Adrenal gland (tissue), 12 donors: ENCODE results near the gene RASA3. TPM values are rescaled to one million over a fixed set of nuclear protein-coding genes. Genes with fewer than 3 reads are reported as not detected.

Source experiments
- DNase-seq, 7 donors: peaks; one replicate each; pipeline ENCODE4 v3.0.0-alpha.2; 2019 to 2020
- H3K27ac ChIP-seq, 5 donors: fragments of 200-600 bp; sonication (generic) in 4 of 5; 1 replicate in 3 of 5; 2 replicates in 2 of 5; pipeline versions ENCODE4 v1.5.1 to v1.8.0; 2016 to 2020; ENCODE audit warnings: mild to moderate bottlenecking in 1 of 5
- H3K27me3 ChIP-seq: fragments of 200-600 bp; 2 replicates; pipeline ENCODE4 v1.8.0; 2021
- H3K36me3 ChIP-seq, 2 donors: fragments of 200-600 bp; replicated peaks in 1 of 2; 1 replicate in 1 of 2; 2 replicates in 1 of 2; pipeline versions ENCODE4 v1.5.1 to v1.8.0; 2018 to 2022
- H3K4me1 ChIP-seq, 2 donors: fragments of 200-600 bp; replicated peaks in 1 of 2; 1 replicate in 1 of 2; 2 replicates in 1 of 2; pipeline versions ENCODE4 v1.5.1 to v1.8.0; 2018 to 2021
- H3K4me3 ChIP-seq, 4 donors: fragments of 200-600 bp; sonication (generic) in 3 of 4; one replicate each; pipeline ENCODE4 v1.5.1; 2016 to 2018
- H3K9me3 ChIP-seq, 3 donors: fragments of 200-600 bp; sonication (generic) in 1 of 3; replicated peaks in 1 of 3; 1 replicate in 2 of 3; 2 replicates in 1 of 3; pipeline versions ENCODE4 v1.5.1 to v1.8.0; 2016 to 2021
- POLR2A ChIP-seq, 2 donors: fragments of 450-650 bp; IDR thresholded peaks; one replicate each; pipeline ENCODE4 v1.6.1; 2017; ENCODE audit warnings: antibody characterized with exemption in 2 of 2, mild to moderate bottlenecking in 2 of 2, moderate library complexity in 1 of 2
- WGBS, 4 donors: extraction: QIAGEN DNeasy Blood & Tissue Kit in 2 of 4; methylation state at CpG; one replicate each; pipeline versions ENCODE4 v1.1.5 to v1.1.7; 2013 to 2017; 5-methylcytosine and 5-hydroxymethylcytosine counted together
- intact Hi-C, 2 donors: fragments of 100-400 bp; cut with DNase I; formaldehyde crosslinking; loops; one replicate each; pipeline versions ENCODE4 v1.14.1 to v1.15.0; 2022 to 2023
- polyA plus RNA-seq, 3 donors: library from polyadenylated mRNA; stranded (reverse); fragments of 200-250 nt in 2 of 3; fragments of 350-450 nt in 1 of 3; fragmentation: Illumina TruSeq in 1 of 3; extraction: RNeasy Lipid Tissue Mini Kit (QIAGEN cat#74804) in 1 of 3; gene quantifications; one replicate each; pipeline ENCODE4 v1.2.3, GENCODE V29; 2013 to 2014
- total RNA-seq, 9 donors: library from RNA; depleted of rRNA in 4 of 9; stranded (reverse); fragments of >200 nt in 4 of 9; fragments of 120-200 nt in 1 of 9; fragmentation: NEBNext Ultra II Directional in 1 of 9; extraction: Animal tissue kit (Norgen Biotek cat#: 25700) in 1 of 9; gene quantifications; one replicate each; pipeline versions ENCODE4 v1.1.0 to v1.2.4, GENCODE V29; 2013 to 2023
- TF ChIP-seq, protein P1 (sequence below), 6 experiments: fragments of 450-650 bp in 4 of 6; fragments of 200-600 bp in 2 of 6; sonication (generic) in 1 of 6; IDR thresholded peaks; 1 replicate in 5 of 6; 2 replicates in 1 of 6; pipeline versions ENCODE4 v1.5.1 to v1.8.0; 2016 to 2021; ENCODE audit warnings: antibody characterized with exemption in 6 of 6, mild to moderate bottlenecking in 2 of 6, moderate library complexity in 1 of 6
- donor health status: healthy with polysubstance abuse.
- donor health status: Bipolar disorder and iron deficiency.
- donor health status: DM: yes; HTN: yes; CAD: no.
- donor health status: DM: no; HTN: no; CAD: no.
- donor health status: DM: no; HTN: no; CAD: no.
- donor health status: DM: yes; HTN: yes; CAD: no.

Gene RASA3
- total and polyA plus RNA-seq, 12 donors: 2.2 to 11.7 (median 7.3) TPM

DNA sequence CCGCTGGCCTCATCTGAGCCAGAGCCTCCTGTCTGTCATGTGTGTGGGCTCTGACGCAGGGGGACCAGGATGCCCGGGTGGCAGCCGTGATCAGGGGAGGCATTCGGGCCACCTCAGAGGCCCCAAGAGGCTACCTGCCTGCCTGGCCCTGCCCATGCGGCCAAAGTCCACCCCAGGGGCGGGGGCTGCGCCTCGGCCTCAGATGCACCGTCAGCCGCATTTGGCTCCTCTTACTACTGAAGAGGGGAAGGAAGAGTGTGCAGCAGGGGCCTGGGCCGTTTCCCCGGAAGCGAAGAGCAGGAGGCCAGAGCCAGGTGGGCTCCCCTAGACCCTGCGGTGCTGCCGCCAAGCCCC is 192.5 kb downstream of the RASA3 start:
- no peaks in the 10 kb centered on the region for H3K4me1 ChIP-seq
- no peaks in the 10 kb centered on the region for H3K9me3 ChIP-seq
- no peaks in the 10 kb centered on the region for H3K36me3 ChIP-seq
- no peak for DNase-seq
- no peak overlapping the region for H3K27ac ChIP-seq
- intact Hi-C loops: no loop called here
- H3K27me3 ChIP-seq: no peaks in the 10 kb centered on the region
- WGBS, 4 donors: 53 to 91% (median 82%) methylated on average over 4 to 16 of the region's 16 CpGs
- H3K4me3 ChIP-seq: no peak overlapping the region
- TF ChIP-seq POLR2A (IDR thresholded peaks at IDR 0.05): no peak
- TF ChIP-seq, protein P1, sequence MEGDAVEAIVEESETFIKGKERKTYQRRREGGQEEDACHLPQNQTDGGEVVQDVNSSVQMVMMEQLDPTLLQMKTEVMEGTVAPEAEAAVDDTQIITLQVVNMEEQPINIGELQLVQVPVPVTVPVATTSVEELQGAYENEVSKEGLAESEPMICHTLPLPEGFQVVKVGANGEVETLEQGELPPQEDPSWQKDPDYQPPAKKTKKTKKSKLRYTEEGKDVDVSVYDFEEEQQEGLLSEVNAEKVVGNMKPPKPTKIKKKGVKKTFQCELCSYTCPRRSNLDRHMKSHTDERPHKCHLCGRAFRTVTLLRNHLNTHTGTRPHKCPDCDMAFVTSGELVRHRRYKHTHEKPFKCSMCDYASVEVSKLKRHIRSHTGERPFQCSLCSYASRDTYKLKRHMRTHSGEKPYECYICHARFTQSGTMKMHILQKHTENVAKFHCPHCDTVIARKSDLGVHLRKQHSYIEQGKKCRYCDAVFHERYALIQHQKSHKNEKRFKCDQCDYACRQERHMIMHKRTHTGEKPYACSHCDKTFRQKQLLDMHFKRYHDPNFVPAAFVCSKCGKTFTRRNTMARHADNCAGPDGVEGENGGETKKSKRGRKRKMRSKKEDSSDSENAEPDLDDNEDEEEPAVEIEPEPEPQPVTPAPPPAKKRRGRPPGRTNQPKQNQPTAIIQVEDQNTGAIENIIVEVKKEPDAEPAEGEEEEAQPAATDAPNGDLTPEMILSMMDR (IDR thresholded peaks at IDR 0.05): no peak

DNA sequence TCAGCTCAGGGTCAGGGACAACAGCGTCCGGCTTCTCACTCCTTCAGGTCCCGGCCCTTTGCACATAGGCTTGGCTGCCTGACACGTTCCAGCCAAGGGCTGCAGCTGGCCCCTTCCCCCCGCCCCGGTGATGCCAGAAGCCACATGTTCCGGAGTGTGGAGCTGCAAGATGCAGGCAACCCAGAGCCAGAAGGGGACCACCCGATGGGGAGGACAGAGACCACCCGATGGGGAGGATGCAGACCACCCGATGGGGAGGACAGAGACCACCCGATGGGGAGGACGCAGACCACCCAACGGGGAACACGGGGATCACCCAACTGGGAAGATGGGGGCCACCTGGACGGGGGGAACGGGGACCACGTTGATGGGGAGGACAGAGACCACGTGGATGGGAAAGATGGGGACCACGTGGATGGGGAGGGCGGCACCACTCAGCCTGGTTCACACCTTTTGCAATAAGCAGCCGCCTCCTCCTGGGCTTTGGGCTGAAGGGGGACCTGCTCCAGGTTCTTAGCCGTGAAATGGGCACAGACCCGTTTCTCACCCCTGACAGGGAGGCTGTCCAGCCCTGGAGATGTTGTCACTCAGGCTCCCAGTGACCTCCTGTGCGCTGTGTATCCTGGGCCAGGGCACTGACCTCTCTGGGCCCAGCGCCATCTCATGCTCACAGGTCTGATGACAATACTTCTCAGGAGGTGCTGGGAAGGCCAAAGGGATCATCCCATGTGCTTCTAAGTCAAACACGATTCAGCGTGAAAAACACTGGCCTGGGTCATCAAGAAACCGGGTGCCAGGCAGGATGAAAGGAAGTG is 193.1 kb downstream of the RASA3 start:
- no peak overlapping the region for H3K4me3 ChIP-seq
- DNase-seq: no peak
- WGBS, 4 donors: 67 to 80% (median 77%) methylated on average over 20 to 28 of the region's 28 CpGs
- no peaks in the 10 kb centered on the region for H3K4me1 ChIP-seq
- TF ChIP-seq POLR2A (IDR thresholded peaks at IDR 0.05): no peak
- TF ChIP-seq, protein P1 (IDR thresholded peaks at IDR 0.05): no peak
- no peaks in the 10 kb centered on the region for H3K9me3 ChIP-seq
- H3K36me3 ChIP-seq: no peaks in the 10 kb centered on the region
- H3K27me3 ChIP-seq: no peaks in the 10 kb centered on the region
- intact Hi-C loops: no loop called here
- no peak overlapping the region for H3K27ac ChIP-seq

DNA sequence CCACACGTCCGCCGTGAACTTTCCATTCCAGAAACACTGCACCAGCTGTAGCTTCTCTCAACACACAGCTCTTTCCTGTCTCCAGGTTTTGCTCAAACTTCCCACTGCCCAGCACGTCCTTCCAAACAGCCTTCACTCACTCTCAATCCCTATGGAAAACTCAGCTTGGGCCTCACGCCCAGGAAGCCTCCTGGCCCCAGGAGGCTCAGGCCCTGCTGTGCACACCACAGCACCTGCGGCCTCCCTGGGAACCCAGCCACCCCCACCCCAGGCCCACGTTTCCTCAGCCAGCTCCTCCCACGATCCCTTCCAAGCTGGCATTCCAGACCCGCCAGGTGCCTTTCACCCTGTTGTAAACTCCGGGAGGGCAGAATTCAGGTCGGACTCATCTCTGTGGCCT is 193.7 kb downstream of the RASA3 start:
- Histone ChIP-seq H3K9me3 (no peaks in the 10 kb centered on the region), H3K4me3 (no peak overlapping the region), H3K27me3 (no peaks in the 10 kb centered on the region), H3K4me1 (no peaks in the 10 kb centered on the region), H3K27ac (no peak overlapping the region), H3K36me3 (no peaks in the 10 kb centered on the region)
- TF ChIP-seq, protein P1 (IDR thresholded peaks at IDR 0.05): no peak
- TF ChIP-seq POLR2A (IDR thresholded peaks at IDR 0.05): no peak
- intact Hi-C loops: no loop called here
- no peak for DNase-seq
- WGBS, 4 donors: 72 to 79% (median 76%) methylated on average over 11 of the region's 11 CpGs

DNA sequence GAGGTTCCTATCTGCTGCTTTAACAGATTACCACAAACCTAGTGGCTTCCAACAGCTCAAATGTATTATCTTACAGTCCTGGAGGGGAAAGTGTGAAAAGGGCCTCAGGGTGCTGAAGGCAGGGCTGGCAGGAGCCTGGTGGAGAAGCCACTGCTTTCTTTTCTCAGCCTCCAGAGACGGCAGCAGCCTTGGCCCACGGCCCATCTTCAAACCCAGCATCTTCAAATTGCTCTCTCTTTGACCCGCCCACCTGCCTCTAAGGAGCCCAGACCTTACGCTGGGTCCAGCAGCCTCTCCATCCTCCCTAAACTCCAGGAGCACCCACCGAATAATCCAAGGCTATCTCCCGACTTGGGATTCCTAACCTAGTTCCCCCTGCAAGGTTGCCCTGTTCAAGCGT is 194.2 kb downstream of the RASA3 start:
- intact Hi-C loops: no loop called here
- no peaks in the 10 kb centered on the region for H3K36me3 ChIP-seq
- no peaks in the 10 kb centered on the region for H3K27me3 ChIP-seq
- DNase-seq: no peak
- H3K27ac ChIP-seq: no peak overlapping the region
- H3K4me1 ChIP-seq: no peaks in the 10 kb centered on the region
- H3K9me3 ChIP-seq: no peaks in the 10 kb centered on the region
- 67 to 81% (median 75%) methylated on average over 7 of the region's 7 CpGs for WGBS, 4 donors
- TF ChIP-seq POLR2A (IDR thresholded peaks at IDR 0.05): no peak
- TF ChIP-seq, protein P1 (IDR thresholded peaks at IDR 0.05): no peak
- H3K4me3 ChIP-seq: no peak overlapping the region
